HCT116 (cell line): ENCODE data around the gene SRSF7. TPM values are rescaled to one million over a fixed set of nuclear protein-coding genes. Genes with fewer than 3 reads are reported as not detected.

Experiments used
- ATAC-seq: fragments of 200-7000 bp; cut with Tn5 transposase; 2 replicates; pipeline ENCODE4 v1.9.1; 2020; ENCODE audit warnings: mild to moderate bottlenecking, moderate library complexity
- BruUV-seq: library from RNA; stranded (reverse); fragments of 400-500 nt; replicated peaks from 2 replicates; lab custom pipeline; 2021; lab: Mats Ljungman, UMichigan
- CTCF ChIA-PET: fragments of 300-600 bp; sonication (Branson Sonifier 250); formaldehyde crosslinking; loops from one replicate; lab custom pipeline; 2021; ENCODE audit warnings: antibody characterized with exemption; lab: Charles Lee
- POLR2A ChIA-PET: fragments of 300-600, 350-600 bp; sonication (Branson Sonifier 250); formaldehyde crosslinking; loops from one replicate; lab custom pipeline; 2021; ENCODE audit warnings: antibody characterized with exemption; lab: Charles Lee
- RAD21 ChIA-PET, 2 experiments: fragments of 300-600 bp; sonication (Branson Sonifier 250); formaldehyde crosslinking; loops; one replicate each; lab custom pipeline; 2023; ENCODE audit warnings: low total read pairs in 2 of 2; ENCODE audit not compliant: uncharacterized antibody in 2 of 2, unreplicated experiment in 2 of 2, low non-redundant PET in 1 of 2; lab: Charles Lee
- DNase-seq: peaks from one replicate; pipeline ENCODE4 v3.0.0-alpha.2; 2010; ENCODE audit warnings: low read depth, low spot score
- H2AFZ ChIP-seq: fragments of 200-600 bp; shearing (Covaris generic), sonication (generic); 2 replicates; pipeline ENCODE4 v1.6.1; 2017; ENCODE audit warnings: low read depth, mixed run types, mixed read lengths, antibody characterized with exemption, low read length; ENCODE audit not compliant: poor library complexity, severe bottlenecking
- H3K27ac ChIP-seq: 2 replicates; pipeline ENCODE4 v1.5.1; 2012; ENCODE audit warnings: low read depth, low read length
- H3K27me3 ChIP-seq: fragments of 200-600 bp; sonication (generic); 2 replicates; pipeline ENCODE4 v1.6.1; 2016; ENCODE audit warnings: mixed run types, low read length, mixed read lengths; ENCODE audit not compliant: insufficient read depth
- H3K36me3 ChIP-seq, 2 experiments: fragments of 200-500 bp in 1 of 2; fragments of 200-600 bp in 1 of 2; sonication (Bioruptor generic) in 1 of 2; sonication (generic) in 1 of 2; 2 replicates each; pipeline versions ENCODE4 v1.5.1 to v1.6.1; 2014 to 2016; ENCODE audit warnings: low read length in 2 of 2, inconsistent platforms in 1 of 2, mixed read lengths in 1 of 2, mixed run types in 1 of 2; ENCODE audit not compliant: insufficient read depth in 2 of 2, control insufficient read depth in 1 of 2
- H3K4me1 ChIP-seq, 2 experiments: fragments of 200-600 bp in 1 of 2; sonication (generic) in 1 of 2; 2 replicates each; pipeline versions ENCODE4 v1.5.1 to v1.6.1; 2012 to 2017; ENCODE audit warnings: low read length in 2 of 2, inconsistent platforms in 1 of 2, mild to moderate bottlenecking in 1 of 2, mixed read lengths in 1 of 2, mixed run types in 1 of 2, moderate library complexity in 1 of 2; ENCODE audit not compliant: insufficient read depth in 2 of 2, control insufficient read depth in 1 of 2
- H3K4me2 ChIP-seq: fragments of 200-600 bp; sonication (generic); 2 replicates; pipeline ENCODE4 v1.6.1; 2017; ENCODE audit warnings: mixed run types, low read length, mixed read lengths
- H3K4me3 ChIP-seq, 2 experiments: fragments of 200-600 bp in 1 of 2; sonication (generic) in 1 of 2; replicated peaks in 1 of 2; 2 replicates each; pipeline ENCODE4 v1.5.1; 2011 to 2016; ENCODE audit warnings: low read length in 2 of 2, control low read depth in 1 of 2, low read depth in 1 of 2, mild to moderate bottlenecking in 1 of 2, mixed read lengths in 1 of 2, mixed run types in 1 of 2
- H3K79me2 ChIP-seq: fragments of 200-600 bp; sonication (generic); 2 replicates; pipeline ENCODE4 v1.6.1; 2017; ENCODE audit warnings: mild to moderate bottlenecking, mixed run types, low read length, moderate library complexity, mixed read lengths; ENCODE audit not compliant: insufficient read depth
- H3K9ac ChIP-seq: fragments of 200-600 bp; sonication (generic); 2 replicates; pipeline ENCODE4 v1.6.1; 2016; ENCODE audit warnings: low read length, mixed read lengths
- H3K9me2 ChIP-seq: fragments of 200-600 bp; sonication (generic), shearing (Covaris generic); 2 replicates; pipeline ENCODE4 v1.6.1; 2017; ENCODE audit warnings: mixed run types, mild to moderate bottlenecking, moderate library complexity; ENCODE audit not compliant: insufficient read depth
- H3K9me3 ChIP-seq, 2 experiments: fragments of 200-500 bp in 1 of 2; fragments of 200-600 bp in 1 of 2; sonication (Bioruptor generic) in 1 of 2; sonication (generic) in 1 of 2; 2 replicates each; pipeline ENCODE4 v1.6.1; 2014 to 2017; ENCODE audit warnings: low read length in 2 of 2, mixed read lengths in 2 of 2, inconsistent platforms in 1 of 2, low read depth in 1 of 2, mild to moderate bottlenecking in 1 of 2, mixed run types in 1 of 2, moderate library complexity in 1 of 2; ENCODE audit not compliant: control insufficient read depth in 1 of 2, insufficient read depth in 1 of 2
- H4K20me1 ChIP-seq: fragments of 200-600 bp; sonication (generic), shearing (Covaris generic); 2 replicates; pipeline ENCODE4 v1.6.1; 2017; ENCODE audit warnings: mixed run types, mild to moderate bottlenecking, moderate library complexity; ENCODE audit not compliant: insufficient read depth
- ATF3 ChIP-seq: IDR thresholded peaks from 2 replicates; pipeline ENCODE4 v1.6.1; 2012
- CEBPB ChIP-seq: IDR thresholded peaks from 2 replicates; pipeline ENCODE4 v1.6.1; 2012; ENCODE audit warnings: low read depth
- CTCF ChIP-seq, 3 experiments: fragments of 200-600 bp in 1 of 3; sonication (generic) in 1 of 3; IDR thresholded peaks in 2 of 3; conservative IDR thresholded peaks in 1 of 3; 2 replicates each; pipeline ENCODE4 v1.5.1; 2012 to 2017; ENCODE audit warnings: low read depth in 2 of 3, low read length in 2 of 3, antibody characterized with exemption in 1 of 3, borderline replicate concordance in 1 of 3, control low read depth in 1 of 3, mild to moderate bottlenecking in 1 of 3, mixed read lengths in 1 of 3, mixed run types in 1 of 3, moderate library complexity in 1 of 3; ENCODE audit not compliant: insufficient read depth in 1 of 3
- ELF1 ChIP-seq: IDR thresholded peaks from 2 replicates; pipeline ENCODE4 v1.6.1; 2012; ENCODE audit warnings: low read depth, borderline replicate concordance
- EZH2 ChIP-seq: fragments of 200-600 bp; sonication (generic); IDR thresholded peaks from 2 replicates; pipeline ENCODE4 v1.6.1; 2017; ENCODE audit warnings: antibody characterized with exemption, mixed run types
- EZH2phosphoT487 ChIP-seq: fragments of 200-600 bp; IDR thresholded peaks from 2 replicates; pipeline ENCODE4 v1.6.1; 2018; ENCODE audit warnings: antibody characterized with exemption, borderline replicate concordance
- FOSL1 ChIP-seq: IDR thresholded peaks from 2 replicates; pipeline ENCODE4 v1.6.1; 2012; ENCODE audit warnings: low read depth
- JUND ChIP-seq: IDR thresholded peaks from 2 replicates; pipeline ENCODE4 v1.6.1; 2012
- MAX ChIP-seq: IDR thresholded peaks from 2 replicates; pipeline ENCODE4 v1.6.1; 2012
- POLR2AphosphoS5 ChIP-seq: IDR thresholded peaks from 2 replicates; pipeline ENCODE4 v1.6.1; 2011; ENCODE audit warnings: mild to moderate bottlenecking, low read depth, low read length, moderate library complexity
- RAD21 ChIP-seq: IDR thresholded peaks from 2 replicates; pipeline ENCODE4 v1.6.1; 2012; ENCODE audit warnings: low read depth, mild to moderate bottlenecking
- YY1 ChIP-seq: IDR thresholded peaks from 2 replicates; pipeline ENCODE4 v1.6.1; 2011; ENCODE audit warnings: low read length, low read depth, moderate library complexity, mild to moderate bottlenecking; ENCODE audit not compliant: insufficient replicate concordance; ENCODE audit errors: extremely low read depth
- ZFX ChIP-seq: fragments of 450-650 bp; IDR thresholded peaks from 2 replicates; pipeline ENCODE4 v1.6.1; 2017
- ZNF274 ChIP-seq: fragments of 200-500 bp; sonication (Bioruptor generic); IDR thresholded peaks from 2 replicates; pipeline ENCODE4 v1.6.1; 2014; ENCODE audit warnings: mild to moderate bottlenecking, low read depth, low read length, inconsistent platforms
- intact Hi-C: fragments of 100-400 bp; cut with micrococcal nuclease; formaldehyde crosslinking; loops from 2 replicates; pipeline ENCODE4 v1.10.0; 2022
- total RNA-seq: library from RNA; stranded (reverse); gene quantifications from one replicate; pipeline ENCODE4 v1.2.1, GENCODE V29; 2021; ENCODE audit not compliant: unreplicated experiment

Gene SRSF7
- total RNA-seq, 1 experiment from 2014 or later = 215 TPM

- Histone ChIP-seq H3K9me2 (no peaks in the 10 kb centered on the region), H3K27me3 (no peaks in the 10 kb centered on the region), H3K36me3 (no peaks in the 10 kb centered on the region), H3K4me3 (no peak overlapping the region), H3K4me1 (no peaks in the 10 kb centered on the region; a peak in 1 of 4 replicates), H2AFZ (no peak overlapping the region), H3K4me2 (no peak overlapping the region), H3K79me2 (no peaks in the 10 kb centered on the region), H4K20me1 (no peaks in the 10 kb centered on the region), H3K27ac (no peak overlapping the region), H3K9ac (no peak overlapping the region), H3K9me3 (no peaks in the 10 kb centered on the region)
- no peak for TF ChIP-seq ZFX
- no peak for TF ChIP-seq CTCF (IDR thresholded peaks at IDR 0.05 in 2 of 3, conservative IDR thresholded peaks at IDR 0.05 in 1 of 3; ENCODE audit: borderline replicate concordance in 1 of 3, insufficient read depth in 1 of 3, low read depth in 2 of 3, low read length in 2 of 3)
- TF ChIP-seq POLR2AphosphoS5 = no peak
- TF ChIP-seq MAX = no peak
- no peak for TF ChIP-seq YY1
- no peak for TF ChIP-seq ELF1
- intact Hi-C loops = no loop called here
- ChIA-PET RAD21 (no interaction called here), CTCF (no interaction called here), POLR2A (no interaction called here)
- no peak for ATAC-seq
- BruUV-seq = no TSS peak
- DNase-seq = no peak
Measured at GRCh38 chr2:38711558-38711957, 39.6 kb downstream of the SRSF7 start.

- Histone ChIP-seq H3K4me1 (no peaks in the 10 kb centered on the region; a peak in 1 of 4 replicates), H3K9ac (no peak overlapping the region), H2AFZ (no peak overlapping the region), H3K27ac (no peak overlapping the region), H4K20me1 (no peaks in the 10 kb centered on the region), H3K9me2 (no peaks in the 10 kb centered on the region), H3K27me3 (no peaks in the 10 kb centered on the region), H3K79me2 (no peaks in the 10 kb centered on the region), H3K9me3 (no peaks in the 10 kb centered on the region), H3K4me2 (no peak overlapping the region), H3K36me3 (no peaks in the 10 kb centered on the region), H3K4me3 (no peak overlapping the region)
- intact Hi-C loops = no loop called here
- DNase-seq = no peak
- ATAC-seq = no peak
- ChIA-PET CTCF (no interaction called here), RAD21 (no interaction called here), POLR2A (no interaction called here)
- BruUV-seq = no TSS peak
- TF ChIP-seq MAX (no peak), ZFX (no peak), EZH2 (no peak), FOSL1 (no peak), CEBPB (no peak), RAD21 (no peak), ZNF274 (no peak), ATF3 (no peak), POLR2AphosphoS5 (no peak), ELF1 (no peak), JUND (no peak), CTCF (IDR thresholded peaks at IDR 0.05 in 2 of 3, conservative IDR thresholded peaks at IDR 0.05 in 1 of 3; ENCODE audit: borderline replicate concordance in 1 of 3, insufficient read depth in 1 of 3, low read depth in 2 of 3, low read length in 2 of 3) (no peak), EZH2phosphoT487 (no peak)
Measured at GRCh38 chr2:38709567-38710194, 41.5 kb downstream of the SRSF7 start.
